MCF 10A (cell line): ENCODE data around the gene YIF1A. TPM values are rescaled to one million over a fixed set of nuclear protein-coding genes. Genes with fewer than 3 reads are reported as not detected.

Experiments
- BruUV-seq: library from RNA; stranded (reverse); fragments of 400-500 nt; replicated peaks from 2 replicates; lab custom pipeline; 2021; lab: Mats Ljungman, UMichigan
- CTCF ChIA-PET: fragments of 300-600 bp; sonication (Branson Sonifier 250); formaldehyde crosslinking; extraction: SDS; loops from one replicate; lab custom pipeline; 2021; ENCODE audit warnings: antibody characterized with exemption, inconsistent platforms; lab: Yijun Ruan, JAX
- POLR2A ChIA-PET: fragments of 300-600, 350-650 bp; sonication (Branson Sonifier 250); formaldehyde crosslinking; extraction: SDS; loops from one replicate; lab custom pipeline; 2020; ENCODE audit warnings: antibody characterized with exemption, inconsistent platforms; lab: Yijun Ruan, JAX
- DNase-seq: peaks from one replicate; pipeline ENCODE4 v3.0.0-alpha.2; 2018; ENCODE audit not compliant: unreplicated experiment
- H3K27ac Mint-ChIP-seq: one replicate; pipeline ENCODE4 v1.8.0; 2022; ENCODE audit warnings: mild to moderate bottlenecking, low read depth, mixed read lengths; ENCODE audit not compliant: unreplicated experiment
- H3K27me3 Mint-ChIP-seq: one replicate; pipeline ENCODE4 v1.8.0; 2022; ENCODE audit warnings: mixed read lengths; ENCODE audit not compliant: insufficient read depth, unreplicated experiment
- H3K36me3 Mint-ChIP-seq: one replicate; pipeline ENCODE4 v1.8.0; 2022; ENCODE audit warnings: mild to moderate bottlenecking, moderate library complexity, mixed read lengths; ENCODE audit not compliant: insufficient read depth, unreplicated experiment
- H3K4me1 Mint-ChIP-seq: one replicate; pipeline ENCODE4 v1.8.0; 2022; ENCODE audit warnings: mixed read lengths; ENCODE audit not compliant: insufficient read depth, unreplicated experiment
- H3K4me3 Mint-ChIP-seq: one replicate; pipeline ENCODE4 v1.8.0; 2022; ENCODE audit warnings: mild to moderate bottlenecking, moderate library complexity, mixed read lengths; ENCODE audit not compliant: unreplicated experiment
- H3K9me3 Mint-ChIP-seq: one replicate; pipeline ENCODE4 v1.8.0; 2022; ENCODE audit warnings: mixed read lengths; ENCODE audit not compliant: unreplicated experiment
- intact Hi-C: fragments of 100-400 bp; cut with micrococcal nuclease; formaldehyde crosslinking; loops from 2 replicates; pipeline ENCODE4 v1.14.1; 2022
- total RNA-seq: library from RNA; stranded (reverse); gene quantifications from 2 replicates; pipeline ENCODE4 v1.2.3, GENCODE V29; 2022
- TF ChIP-seq, protein P1 (sequence below): fragments of 200-600 bp; IDR thresholded peaks from one replicate; pipeline ENCODE4 v1.8.0; 2022; ENCODE audit warnings: antibody characterized with exemption, mild to moderate bottlenecking; ENCODE audit not compliant: unreplicated experiment

YIF1A gene
- total RNA-seq, 1 experiment from 2014 or later, result 143 TPM

DNA sequence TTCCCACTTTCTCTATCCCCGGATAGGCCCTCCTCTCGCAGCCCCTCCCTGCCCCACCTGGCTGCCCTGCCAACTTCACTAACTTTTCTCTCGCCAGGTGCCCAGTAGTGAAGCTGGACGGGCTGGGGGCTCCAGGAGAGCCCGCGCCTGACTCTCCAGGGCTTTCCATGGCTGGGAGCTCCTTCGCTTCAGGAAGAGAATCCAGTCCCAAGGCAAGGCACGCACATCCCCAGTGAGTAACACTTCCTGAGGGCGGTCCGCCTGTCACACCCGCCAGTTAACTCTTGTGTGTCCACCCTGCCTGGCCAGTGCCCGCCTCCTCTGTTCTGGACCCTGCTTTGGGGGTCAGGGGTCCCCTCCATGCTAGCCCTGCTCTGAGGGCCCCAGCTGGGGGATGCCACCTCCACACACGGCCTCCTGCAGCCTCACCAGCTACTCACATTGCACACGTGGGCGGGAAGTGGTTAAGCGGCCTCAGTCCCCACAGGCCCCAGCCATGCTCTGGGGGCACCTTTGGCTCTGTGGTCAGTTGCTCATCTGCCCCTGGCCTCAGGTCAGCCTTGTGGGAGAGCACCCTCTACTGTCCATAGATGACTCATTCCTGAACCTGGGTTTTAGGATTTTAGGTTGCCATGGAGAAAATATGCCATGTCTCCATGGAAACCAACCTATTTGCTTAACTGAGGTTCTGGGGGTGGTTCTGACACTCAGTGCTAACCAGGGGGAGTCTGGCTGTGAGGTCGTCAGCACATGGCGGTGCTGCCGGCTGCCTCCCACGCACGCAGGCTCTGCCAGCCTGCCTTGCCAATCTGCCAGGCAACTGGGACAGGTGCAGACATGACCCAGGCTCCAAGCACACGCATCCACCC is 47.5 kb upstream of the YIF1A start, which contains the start of gene RIN1:
RIN1 (minus strand) TSS at position 201 of the 869 bp plus-strand sequence; CDS start at position 169, 32 bp downstream.
- DNase-seq, result peak; percentile 96
- peaks cover 30% of the 10 kb centered on the region for H3K4me1 Mint-ChIP-seq
- POLR2A ChIA-PET, result interaction anchor here (0.6 to 4.1 kb wide), 16 partner anchors 9 to 1000 kb away, joined by 3 to 73 read pairs (median 5); partner anchors contain the start of genes B4GAT1, BRMS1, CD248 and SF3B2
- H3K27me3 Mint-ChIP-seq, result no peaks in the 10 kb centered on the region
- peak within 1 kb of the TSS; percentile 89 for H3K4me3 Mint-ChIP-seq
- H3K27ac Mint-ChIP-seq, result peak within 1 kb of the TSS; percentile 95
- BruUV-seq, result no TSS peak
- CTCF ChIA-PET, result interaction anchor here (0.6 to 6.0 kb wide), 7 partner anchors 9 to 116 kb away, joined by 3 to 48 read pairs (median 4); partner anchors contain the start of gene BRMS1
- H3K9me3 Mint-ChIP-seq, result no peaks in the 10 kb centered on the region
- peaks cover 59% of the 10 kb centered on the region for H3K36me3 Mint-ChIP-seq
- intact Hi-C loops, result loop anchor here (1.0 kb wide), 2 partner anchors 8 to 24 kb away; no protein-coding TSS in a partner anchor
- TF ChIP-seq, protein P1, sequence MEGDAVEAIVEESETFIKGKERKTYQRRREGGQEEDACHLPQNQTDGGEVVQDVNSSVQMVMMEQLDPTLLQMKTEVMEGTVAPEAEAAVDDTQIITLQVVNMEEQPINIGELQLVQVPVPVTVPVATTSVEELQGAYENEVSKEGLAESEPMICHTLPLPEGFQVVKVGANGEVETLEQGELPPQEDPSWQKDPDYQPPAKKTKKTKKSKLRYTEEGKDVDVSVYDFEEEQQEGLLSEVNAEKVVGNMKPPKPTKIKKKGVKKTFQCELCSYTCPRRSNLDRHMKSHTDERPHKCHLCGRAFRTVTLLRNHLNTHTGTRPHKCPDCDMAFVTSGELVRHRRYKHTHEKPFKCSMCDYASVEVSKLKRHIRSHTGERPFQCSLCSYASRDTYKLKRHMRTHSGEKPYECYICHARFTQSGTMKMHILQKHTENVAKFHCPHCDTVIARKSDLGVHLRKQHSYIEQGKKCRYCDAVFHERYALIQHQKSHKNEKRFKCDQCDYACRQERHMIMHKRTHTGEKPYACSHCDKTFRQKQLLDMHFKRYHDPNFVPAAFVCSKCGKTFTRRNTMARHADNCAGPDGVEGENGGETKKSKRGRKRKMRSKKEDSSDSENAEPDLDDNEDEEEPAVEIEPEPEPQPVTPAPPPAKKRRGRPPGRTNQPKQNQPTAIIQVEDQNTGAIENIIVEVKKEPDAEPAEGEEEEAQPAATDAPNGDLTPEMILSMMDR, result no peak

DNA sequence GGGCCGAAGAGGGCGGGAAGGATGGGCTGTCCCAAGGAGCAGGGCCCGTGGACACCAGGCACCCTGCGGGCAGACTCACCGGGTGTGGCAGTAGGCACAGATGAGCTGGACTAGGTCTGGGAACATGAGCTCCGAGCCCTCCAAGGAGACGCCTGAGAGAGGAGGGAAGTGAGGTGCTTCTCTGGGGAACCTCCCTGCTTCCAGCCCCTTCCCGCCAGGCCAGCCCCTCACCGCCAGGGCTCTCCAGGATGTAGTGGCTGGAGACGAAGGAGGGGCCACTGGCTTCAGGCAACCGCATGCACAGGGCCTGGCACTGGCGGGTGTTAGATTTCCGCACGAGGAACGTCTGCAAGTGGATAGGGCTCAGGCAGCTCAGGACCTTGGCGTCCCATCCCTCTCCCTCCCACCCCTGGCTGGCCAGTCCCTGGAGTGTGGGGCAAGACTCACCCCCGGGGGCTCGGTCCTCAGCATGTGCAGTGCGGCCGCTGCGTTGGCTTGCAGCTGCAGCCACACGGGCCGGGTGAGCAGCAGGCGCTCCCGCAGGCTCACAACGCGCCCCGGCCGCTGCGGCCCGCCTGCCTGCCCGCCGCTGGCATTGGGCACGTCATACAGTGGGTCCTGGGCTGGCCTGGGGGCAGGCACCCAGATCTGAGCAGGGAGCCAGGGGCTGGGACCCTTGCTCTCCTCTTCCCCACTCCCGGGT is 46.7 kb upstream of the YIF1A start:
- peak; percentile 61 for DNase-seq
- BruUV-seq, result TSS peak; percentile 26
- H3K27me3 Mint-ChIP-seq, result no peaks in the 10 kb centered on the region

DNA sequence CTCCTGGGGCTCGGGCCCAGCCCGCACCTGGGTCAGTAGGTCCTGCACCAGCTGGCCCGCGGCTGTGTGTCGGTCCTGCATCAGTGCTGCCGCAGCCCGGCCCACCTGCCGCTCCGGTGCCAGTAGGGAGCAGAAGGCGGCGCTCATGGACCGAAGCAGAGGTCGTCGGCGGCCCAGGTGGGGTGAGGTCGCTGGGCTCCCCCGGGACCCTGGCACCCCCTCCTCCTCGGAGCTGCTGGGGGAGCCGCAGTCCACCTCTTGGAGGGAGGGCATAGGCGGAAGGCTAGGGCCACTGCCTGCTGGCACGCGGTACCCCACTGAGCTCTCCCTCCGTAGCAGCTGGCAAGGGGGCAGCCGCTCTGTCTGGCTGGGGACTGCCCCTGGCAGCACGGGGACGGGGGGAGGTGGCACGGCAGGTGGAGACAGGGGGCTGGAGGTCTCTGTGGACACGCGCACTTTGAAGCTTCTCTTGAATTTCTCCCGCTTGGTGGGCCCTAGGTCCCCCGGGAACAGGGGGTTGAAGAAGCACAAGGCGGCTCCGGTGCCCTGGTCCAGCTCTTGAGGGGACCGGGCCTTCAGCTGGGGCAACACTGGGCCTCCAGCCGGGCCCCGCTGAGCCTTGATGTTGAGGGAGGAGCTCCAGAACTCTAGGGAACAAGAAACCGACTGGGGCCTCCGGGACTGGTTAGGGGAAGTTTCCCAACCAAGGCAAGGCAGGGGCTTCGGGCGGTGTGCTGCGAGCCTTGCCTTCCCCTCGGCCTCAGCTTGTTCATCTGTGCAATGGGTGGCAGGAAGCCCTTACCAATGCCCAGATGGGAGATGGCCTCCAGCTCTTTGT is 45.9 kb upstream of the YIF1A start:
- H3K4me3 Mint-ChIP-seq, result peak overlapping the region; percentile 89
- TF ChIP-seq, protein P1, result no peak
- DNase-seq, result no peak
- intact Hi-C loops, result no loop called here
- POLR2A ChIA-PET, result interaction anchor here (0.9 to 4.1 kb wide), 9 partner anchors 8 to 55 kb away, joined by 3 to 73 read pairs (median 7); partner anchors contain the start of genes B4GAT1, BRMS1, CD248 and YIF1A
- no peaks in the 10 kb centered on the region for H3K9me3 Mint-ChIP-seq
- CTCF ChIA-PET, result interaction anchor here (0.6 to 6.0 kb wide), 9 partner anchors 10 to 97 kb away, joined by 3 to 48 read pairs (median 4); partner anchors contain the start of gene BRMS1
- H3K36me3 Mint-ChIP-seq, result peaks cover 57% of the 10 kb centered on the region
- no peaks in the 10 kb centered on the region for H3K27me3 Mint-ChIP-seq
- no TSS peak for BruUV-seq
- H3K4me1 Mint-ChIP-seq, result peaks cover 34% of the 10 kb centered on the region
- H3K27ac Mint-ChIP-seq, result peak overlapping the region; percentile 84

More for the DNA sequence above, 46.7 kb upstream of the YIF1A start:
- Mint-ChIP-seq H3K27ac (peak overlapping the region; percentile 95), H3K36me3 (peaks cover 62% of the 10 kb centered on the region), H3K9me3 (no peaks in the 10 kb centered on the region), H3K4me3 (peak overlapping the region; percentile 89), H3K4me1 (peaks cover 28% of the 10 kb centered on the region)
- TF ChIP-seq, protein P1, result no peak
- CTCF ChIA-PET, result interaction anchor here (0.5 to 6.0 kb wide), 11 partner anchors 10 to 322 kb away, joined by 3 to 48 read pairs (median 4); partner anchors contain the start of gene BRMS1
- intact Hi-C loops, result loop anchor here (1.0 kb wide), 2 partner anchors 7 to 23 kb away; no protein-coding TSS in a partner anchor
- POLR2A ChIA-PET, result interaction anchor here (0.6 to 4.1 kb wide), 18 partner anchors 9 to 724 kb away, joined by 3 to 73 read pairs (median 5); partner anchors contain the start of genes B4GAT1, BRMS1, CD248 and SF3B2
